ENCODE measurements around the gene SCN9A.

- TF ChIP-seq EZH2 (optimal IDR thresholded peaks at IDR 0.05; ENCODE audit: low read depth, low read length) (no peak), EZH2phosphoT487 (IDR thresholded peaks at IDR 0.05; ENCODE audit: low read length) (no peak)
- TF ChIP-seq, protein P1, sequence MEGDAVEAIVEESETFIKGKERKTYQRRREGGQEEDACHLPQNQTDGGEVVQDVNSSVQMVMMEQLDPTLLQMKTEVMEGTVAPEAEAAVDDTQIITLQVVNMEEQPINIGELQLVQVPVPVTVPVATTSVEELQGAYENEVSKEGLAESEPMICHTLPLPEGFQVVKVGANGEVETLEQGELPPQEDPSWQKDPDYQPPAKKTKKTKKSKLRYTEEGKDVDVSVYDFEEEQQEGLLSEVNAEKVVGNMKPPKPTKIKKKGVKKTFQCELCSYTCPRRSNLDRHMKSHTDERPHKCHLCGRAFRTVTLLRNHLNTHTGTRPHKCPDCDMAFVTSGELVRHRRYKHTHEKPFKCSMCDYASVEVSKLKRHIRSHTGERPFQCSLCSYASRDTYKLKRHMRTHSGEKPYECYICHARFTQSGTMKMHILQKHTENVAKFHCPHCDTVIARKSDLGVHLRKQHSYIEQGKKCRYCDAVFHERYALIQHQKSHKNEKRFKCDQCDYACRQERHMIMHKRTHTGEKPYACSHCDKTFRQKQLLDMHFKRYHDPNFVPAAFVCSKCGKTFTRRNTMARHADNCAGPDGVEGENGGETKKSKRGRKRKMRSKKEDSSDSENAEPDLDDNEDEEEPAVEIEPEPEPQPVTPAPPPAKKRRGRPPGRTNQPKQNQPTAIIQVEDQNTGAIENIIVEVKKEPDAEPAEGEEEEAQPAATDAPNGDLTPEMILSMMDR (IDR thresholded peaks at IDR 0.05; ENCODE audit: low read length), result no peak
Measured at GRCh38 chr2:166193407-166193806, 182.3 kb downstream of the SCN9A start.

Measured in MM.1S (cell line).